Peyer's patch (tissue), 4 donors: ENCODE measurements around the gene IL16.

Source experiments
- POLR2A ChIP-seq, 2 donors: fragments of 450-650 bp; IDR thresholded peaks; one replicate each; pipeline ENCODE4 v1.5.1; 2017; ENCODE audit warnings: antibody characterized with exemption in 2 of 2, mild to moderate bottlenecking in 2 of 2, moderate library complexity in 2 of 2
- TF ChIP-seq, protein P1 (sequence below), 6 experiments: fragments of 450-650 bp in 4 of 6; fragments of 200-600 bp in 2 of 6; sonication (generic) in 1 of 6; IDR thresholded peaks; one replicate each; pipeline ENCODE4 v1.5.1; 2017 to 2019; ENCODE audit warnings: antibody characterized with exemption in 6 of 6, mild to moderate bottlenecking in 3 of 6, moderate library complexity in 1 of 6

DNA sequence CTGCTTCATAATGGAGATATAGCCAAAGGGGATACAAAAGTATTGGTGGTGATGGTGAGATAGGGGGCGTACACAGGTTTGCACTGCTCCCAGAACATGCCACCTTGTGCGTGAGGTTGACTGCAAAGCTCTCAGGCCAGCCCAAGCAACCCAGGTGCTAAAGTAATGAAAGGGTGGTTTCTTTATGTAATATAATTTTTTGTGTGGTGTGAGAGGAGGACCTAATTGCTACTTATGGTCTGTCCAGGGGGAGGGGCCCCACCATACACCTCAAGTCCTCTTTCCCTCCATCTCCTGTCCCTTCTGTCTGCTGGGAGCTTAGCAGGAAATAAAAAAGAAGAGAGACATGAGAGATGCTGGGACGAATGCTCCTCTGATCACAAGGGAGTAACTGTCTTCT, 73.5 kb downstream of the IL16 start:
- TF ChIP-seq, protein P1, sequence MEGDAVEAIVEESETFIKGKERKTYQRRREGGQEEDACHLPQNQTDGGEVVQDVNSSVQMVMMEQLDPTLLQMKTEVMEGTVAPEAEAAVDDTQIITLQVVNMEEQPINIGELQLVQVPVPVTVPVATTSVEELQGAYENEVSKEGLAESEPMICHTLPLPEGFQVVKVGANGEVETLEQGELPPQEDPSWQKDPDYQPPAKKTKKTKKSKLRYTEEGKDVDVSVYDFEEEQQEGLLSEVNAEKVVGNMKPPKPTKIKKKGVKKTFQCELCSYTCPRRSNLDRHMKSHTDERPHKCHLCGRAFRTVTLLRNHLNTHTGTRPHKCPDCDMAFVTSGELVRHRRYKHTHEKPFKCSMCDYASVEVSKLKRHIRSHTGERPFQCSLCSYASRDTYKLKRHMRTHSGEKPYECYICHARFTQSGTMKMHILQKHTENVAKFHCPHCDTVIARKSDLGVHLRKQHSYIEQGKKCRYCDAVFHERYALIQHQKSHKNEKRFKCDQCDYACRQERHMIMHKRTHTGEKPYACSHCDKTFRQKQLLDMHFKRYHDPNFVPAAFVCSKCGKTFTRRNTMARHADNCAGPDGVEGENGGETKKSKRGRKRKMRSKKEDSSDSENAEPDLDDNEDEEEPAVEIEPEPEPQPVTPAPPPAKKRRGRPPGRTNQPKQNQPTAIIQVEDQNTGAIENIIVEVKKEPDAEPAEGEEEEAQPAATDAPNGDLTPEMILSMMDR (IDR thresholded peaks at IDR 0.05): no peak
- TF ChIP-seq POLR2A (IDR thresholded peaks at IDR 0.05): no peak
